Activated CD8-positive, alpha-beta T cell treated with anti-CD3 and anti-CD28 coated beads for 36 hours (primary cell): ENCODE results near the gene WNT10A. TPM values are rescaled to one million over a fixed set of nuclear protein-coding genes. Genes with fewer than 3 reads are reported as not detected.

Experiments
- ATAC-seq: fragments of 200-7000 bp; cut with Tn5 transposase; one replicate; pipeline ENCODE4 v1.10.0; 2021; ENCODE audit warnings: mild to moderate bottlenecking, moderate library complexity
- CTCF ChIA-PET: fragments of 350-600 bp; sonication (Branson Sonifier 250); formaldehyde crosslinking; loops from one replicate; lab custom pipeline; 2021; ENCODE audit warnings: antibody characterized with exemption; lab: Charles Lee
- POLR2A ChIA-PET: fragments of 350-600 bp; sonication (Branson Sonifier 250); formaldehyde crosslinking; loops from one replicate; lab custom pipeline; 2021; ENCODE audit warnings: antibody characterized with exemption; lab: Charles Lee
- DNase-seq: peaks from one replicate; pipeline ENCODE4 v3.0.0-alpha.2; 2020
- H3K27ac Mint-ChIP-seq: one replicate; pipeline ENCODE4 v1.8.0; 2021; ENCODE audit warnings: mild to moderate bottlenecking, mixed read lengths
- H3K27me3 Mint-ChIP-seq: one replicate; pipeline ENCODE4 v1.8.0; 2021; ENCODE audit warnings: mixed read lengths
- H3K36me3 Mint-ChIP-seq: one replicate; pipeline ENCODE4 v1.8.0; 2021; ENCODE audit warnings: low read depth, mixed read lengths
- H3K4me1 Mint-ChIP-seq: one replicate; pipeline ENCODE4 v1.8.0; 2021; ENCODE audit warnings: low read depth, mixed read lengths
- H3K4me3 Mint-ChIP-seq: one replicate; pipeline ENCODE4 v1.8.0; 2021; ENCODE audit warnings: mild to moderate bottlenecking, moderate library complexity, mixed read lengths
- H3K9me3 Mint-ChIP-seq: one replicate; pipeline ENCODE4 v1.8.0; 2021; ENCODE audit warnings: mixed read lengths
- intact Hi-C: fragments of 100-400 bp; cut with micrococcal nuclease; formaldehyde crosslinking; loops from one replicate; pipeline ENCODE4 v1.10.0; 2022
- total RNA-seq, 2 experiments: library from RNA; stranded (reverse); gene quantifications; one replicate each; pipeline ENCODE4 v1.2.3, GENCODE V29; 2021
- TF ChIP-seq, protein P1 (sequence below): fragments of 200-600 bp; IDR thresholded peaks from one replicate; pipeline ENCODE4 v1.8.0; 2022; ENCODE audit warnings: antibody characterized with exemption, mild to moderate bottlenecking

The WNT10A gene
- total RNA-seq, 2 experiments from 2014 or later, result 27.9 to 29.2 TPM

DNA sequence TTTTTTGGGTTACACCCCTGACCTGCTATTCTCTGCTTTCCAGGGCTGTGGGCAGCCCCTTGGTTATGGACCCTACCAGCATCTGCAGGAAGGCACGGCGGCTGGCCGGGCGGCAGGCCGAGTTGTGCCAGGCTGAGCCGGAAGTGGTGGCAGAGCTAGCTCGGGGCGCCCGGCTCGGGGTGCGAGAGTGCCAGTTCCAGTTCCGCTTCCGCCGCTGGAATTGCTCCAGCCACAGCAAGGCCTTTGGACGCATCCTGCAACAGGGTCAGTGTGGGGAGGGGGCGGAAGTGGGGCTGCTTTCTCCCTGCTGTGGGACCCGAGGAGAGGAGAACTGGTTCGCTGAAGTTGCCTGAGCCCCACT, 9.7 kb upstream of the WNT10A start:
- Mint-ChIP-seq H3K27me3 (peaks cover 51% of the 10 kb centered on the region), H3K27ac (no peak overlapping the region), H3K4me1 (peaks cover 23% of the 10 kb centered on the region), H3K4me3 (peak overlapping the region; percentile 22), H3K36me3 (no peaks in the 10 kb centered on the region), H3K9me3 (no peaks in the 10 kb centered on the region)
- intact Hi-C loops, result no loop called here
- ChIA-PET POLR2A (interaction anchor here (2.2 to 16.8 kb wide), 2 partner anchors 14 to 24 kb away, joined by 7 to 284 read pairs; no protein-coding TSS in a partner anchor), CTCF (interaction anchor here (1.0 to 23.0 kb wide), 8 partner anchors 9 to 109 kb away, joined by 3 to 1101 read pairs (median 4); partner anchors contain the start of gene WNT10A)
- no peak for ATAC-seq
- no peak for DNase-seq
- TF ChIP-seq, protein P1, sequence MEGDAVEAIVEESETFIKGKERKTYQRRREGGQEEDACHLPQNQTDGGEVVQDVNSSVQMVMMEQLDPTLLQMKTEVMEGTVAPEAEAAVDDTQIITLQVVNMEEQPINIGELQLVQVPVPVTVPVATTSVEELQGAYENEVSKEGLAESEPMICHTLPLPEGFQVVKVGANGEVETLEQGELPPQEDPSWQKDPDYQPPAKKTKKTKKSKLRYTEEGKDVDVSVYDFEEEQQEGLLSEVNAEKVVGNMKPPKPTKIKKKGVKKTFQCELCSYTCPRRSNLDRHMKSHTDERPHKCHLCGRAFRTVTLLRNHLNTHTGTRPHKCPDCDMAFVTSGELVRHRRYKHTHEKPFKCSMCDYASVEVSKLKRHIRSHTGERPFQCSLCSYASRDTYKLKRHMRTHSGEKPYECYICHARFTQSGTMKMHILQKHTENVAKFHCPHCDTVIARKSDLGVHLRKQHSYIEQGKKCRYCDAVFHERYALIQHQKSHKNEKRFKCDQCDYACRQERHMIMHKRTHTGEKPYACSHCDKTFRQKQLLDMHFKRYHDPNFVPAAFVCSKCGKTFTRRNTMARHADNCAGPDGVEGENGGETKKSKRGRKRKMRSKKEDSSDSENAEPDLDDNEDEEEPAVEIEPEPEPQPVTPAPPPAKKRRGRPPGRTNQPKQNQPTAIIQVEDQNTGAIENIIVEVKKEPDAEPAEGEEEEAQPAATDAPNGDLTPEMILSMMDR, result no peak

DNA sequence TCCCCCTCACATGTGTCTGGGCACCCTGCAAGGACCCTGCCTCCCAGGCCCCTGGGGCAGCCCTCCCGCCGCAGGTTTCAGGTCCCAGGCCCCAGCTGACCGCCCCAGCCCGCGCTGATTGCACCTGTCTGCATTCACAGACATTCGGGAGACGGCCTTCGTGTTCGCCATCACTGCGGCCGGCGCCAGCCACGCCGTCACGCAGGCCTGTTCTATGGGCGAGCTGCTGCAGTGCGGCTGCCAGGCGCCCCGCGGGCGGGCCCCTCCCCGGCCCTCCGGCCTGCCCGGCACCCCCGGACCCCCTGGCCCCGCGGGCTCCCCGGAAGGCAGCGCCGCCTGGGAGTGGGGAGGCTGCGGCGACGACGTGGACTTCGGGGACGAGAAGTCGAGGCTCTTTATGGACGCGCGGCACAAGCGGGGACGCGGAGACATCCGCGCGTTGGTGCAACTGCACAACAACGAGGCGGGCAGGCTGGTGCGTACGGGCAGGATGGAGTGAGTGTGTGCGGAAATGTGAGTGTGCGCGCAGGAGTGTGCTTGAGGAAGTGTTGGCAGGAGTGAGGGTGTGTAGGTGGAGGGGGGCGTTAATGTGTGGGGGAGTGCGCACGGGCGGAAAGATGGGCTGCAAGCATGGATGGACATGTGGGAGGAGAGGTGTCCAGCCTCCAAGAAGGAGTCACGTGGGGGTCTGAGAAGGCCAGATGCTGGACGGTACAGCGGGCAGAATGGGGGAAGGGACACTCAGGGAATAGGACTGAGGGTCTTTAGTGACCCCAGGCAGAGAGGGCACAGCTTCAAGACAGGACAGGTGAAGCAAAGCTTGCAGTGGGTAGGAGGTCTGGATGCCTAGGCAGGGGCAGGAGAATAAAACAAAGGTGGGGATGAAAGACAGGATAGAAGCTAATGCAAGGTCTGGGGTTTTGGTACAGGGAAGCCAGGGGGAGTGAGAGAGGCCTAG, 9.0 kb upstream of the WNT10A start:
- no peaks in the 10 kb centered on the region for H3K9me3 Mint-ChIP-seq
- H3K36me3 Mint-ChIP-seq, result no peaks in the 10 kb centered on the region
- ATAC-seq, result peak; percentile 47
- intact Hi-C loops, result no loop called here
- POLR2A ChIA-PET, result interaction anchor here (2.2 to 16.8 kb wide), 2 partner anchors 13 to 24 kb away, joined by 7 to 284 read pairs; no protein-coding TSS in a partner anchor
- peaks cover 56% of the 10 kb centered on the region for H3K27me3 Mint-ChIP-seq
- H3K27ac Mint-ChIP-seq, result no peak overlapping the region
- TF ChIP-seq, protein P1, result no peak
- H3K4me1 Mint-ChIP-seq, result peaks cover 25% of the 10 kb centered on the region
- peak overlapping the region; percentile 58 for H3K4me3 Mint-ChIP-seq
- CTCF ChIA-PET, result interaction anchor here (1.0 to 23.0 kb wide), 12 partner anchors 8 to 109 kb away, joined by 3 to 1101 read pairs (median 4); partner anchors contain the start of gene WNT10A
- peak; percentile 38 for DNase-seq

DNA sequence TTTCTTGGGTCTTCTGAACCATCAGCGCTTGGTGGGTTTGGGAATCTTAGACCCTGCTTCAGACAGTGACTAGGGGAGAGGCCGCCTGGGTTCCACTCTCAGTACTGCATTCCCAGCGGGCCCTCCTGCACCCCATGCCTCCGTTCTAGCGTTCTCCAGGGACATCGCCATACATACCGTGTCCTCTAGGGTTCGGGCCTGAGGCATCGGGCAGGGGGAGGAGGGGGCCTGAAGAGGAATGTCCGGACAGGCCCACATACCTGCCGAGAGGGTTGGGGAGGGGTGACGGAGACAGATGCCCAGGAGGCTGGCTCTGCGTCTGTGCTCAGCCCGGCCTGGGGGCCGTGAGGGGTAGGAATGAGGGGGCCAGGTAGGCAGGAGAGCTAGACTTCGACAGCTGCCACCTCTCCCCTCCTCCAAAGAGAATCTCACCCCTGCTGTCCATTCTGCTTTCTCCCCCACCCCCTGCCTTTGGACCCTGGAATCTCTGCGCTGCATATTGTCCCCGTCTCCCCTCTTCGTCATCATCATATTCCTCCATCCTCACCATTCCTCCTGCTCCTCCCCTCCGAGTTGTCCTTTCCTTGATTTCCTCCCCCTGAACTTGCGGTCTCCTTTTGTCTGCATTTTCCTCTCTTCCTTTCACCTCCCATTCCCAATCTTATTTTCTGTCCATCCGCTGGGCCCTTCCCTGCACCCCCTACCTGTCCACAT, 7.8 kb upstream of the WNT10A start:
- Mint-ChIP-seq H3K9me3 (no peaks in the 10 kb centered on the region), H3K4me3 (peak overlapping the region; percentile 33), H3K27ac (no peak overlapping the region), H3K27me3 (peaks cover 55% of the 10 kb centered on the region), H3K36me3 (no peaks in the 10 kb centered on the region), H3K4me1 (peaks cover 34% of the 10 kb centered on the region)
- TF ChIP-seq, protein P1, result no peak
- no peak for DNase-seq
- intact Hi-C loops, result no loop called here
- ChIA-PET CTCF (interaction anchor here (1.0 to 23.0 kb wide), 8 partner anchors 8 to 107 kb away, joined by 3 to 1101 read pairs (median 4); partner anchors contain the start of gene WNT10A), POLR2A (interaction anchor here (16.8 kb wide), 1 partner anchor 22 kb away, joined by 284 read pairs; no protein-coding TSS in a partner anchor)
- no peak for ATAC-seq

DNA sequence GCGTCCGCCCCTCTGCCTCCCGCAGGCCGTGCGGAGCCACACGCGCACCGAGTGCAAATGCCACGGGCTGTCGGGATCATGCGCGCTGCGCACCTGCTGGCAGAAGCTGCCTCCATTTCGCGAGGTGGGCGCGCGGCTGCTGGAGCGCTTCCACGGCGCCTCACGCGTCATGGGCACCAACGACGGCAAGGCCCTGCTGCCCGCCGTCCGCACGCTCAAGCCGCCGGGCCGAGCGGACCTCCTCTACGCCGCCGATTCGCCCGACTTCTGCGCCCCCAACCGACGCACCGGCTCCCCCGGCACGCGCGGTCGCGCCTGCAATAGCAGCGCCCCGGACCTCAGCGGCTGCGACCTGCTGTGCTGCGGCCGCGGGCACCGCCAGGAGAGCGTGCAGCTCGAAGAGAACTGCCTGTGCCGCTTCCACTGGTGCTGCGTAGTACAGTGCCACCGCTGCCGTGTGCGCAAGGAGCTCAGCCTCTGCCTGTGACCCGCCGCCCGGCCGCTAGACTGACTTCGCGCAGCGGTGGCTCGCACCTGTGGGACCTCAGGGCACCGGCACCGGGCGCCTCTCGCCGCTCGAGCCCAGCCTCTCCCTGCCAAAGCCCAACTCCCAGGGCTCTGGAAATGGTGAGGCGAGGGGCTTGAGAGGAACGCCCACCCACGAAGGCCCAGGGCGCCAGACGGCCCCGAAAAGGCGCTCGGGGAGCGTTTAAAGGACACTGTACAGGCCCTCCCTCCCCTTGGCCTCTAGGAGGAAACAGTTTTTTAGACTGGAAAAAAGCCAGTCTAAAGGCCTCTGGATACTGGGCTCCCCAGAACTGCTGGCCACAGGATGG, 7.1 kb upstream of the WNT10A start:
- Mint-ChIP-seq H3K4me1 (peaks cover 36% of the 10 kb centered on the region), H3K27ac (no peak overlapping the region), H3K4me3 (peak overlapping the region; percentile 33), H3K9me3 (no peaks in the 10 kb centered on the region), H3K36me3 (no peaks in the 10 kb centered on the region), H3K27me3 (peaks cover 55% of the 10 kb centered on the region)
- TF ChIP-seq, protein P1, result no peak
- ChIA-PET POLR2A (interaction anchor here (1.7 to 16.8 kb wide), 2 partner anchors 11 to 22 kb away, joined by 5 to 284 read pairs; no protein-coding TSS in a partner anchor), CTCF (interaction anchor here (1.1 to 23.0 kb wide), 7 partner anchors 9 to 108 kb away, joined by 3 to 1101 read pairs (median 52); no protein-coding TSS in a partner anchor)
- peak; percentile 18 for DNase-seq
- intact Hi-C loops, result no loop called here
- ATAC-seq, result peak; percentile 32
